C1 segment of cervical spinal cord (tissue), 14 donors: ENCODE data around the gene CHCHD3.

Source experiments
- DNase-seq, 14 donors: peaks; one replicate each; lab custom pipeline; 2025; lab: John Stamatoyannopoulos, UW

Gene CHCHD3

DNA sequence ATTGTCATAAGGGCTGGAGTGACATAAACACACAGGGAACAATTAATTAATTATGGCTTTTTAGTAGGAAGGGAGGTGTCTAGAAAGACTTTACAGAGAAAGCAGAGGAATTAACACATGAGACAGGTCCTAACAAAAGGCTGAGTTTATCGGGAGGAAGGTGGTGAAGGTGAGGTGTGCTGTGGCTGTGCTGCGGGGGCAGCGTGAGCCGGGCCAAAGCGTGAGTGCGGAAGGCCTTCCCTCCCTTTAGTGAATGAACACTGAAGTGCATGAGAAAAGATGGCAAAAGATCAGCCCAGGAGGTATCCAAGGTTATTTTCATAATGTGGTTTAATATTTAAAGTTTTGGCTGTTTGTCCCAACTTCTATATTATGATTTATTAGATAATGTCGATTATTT is 262.2 kb downstream of the CHCHD3 start:
- DNase-seq: no peak

DNA sequence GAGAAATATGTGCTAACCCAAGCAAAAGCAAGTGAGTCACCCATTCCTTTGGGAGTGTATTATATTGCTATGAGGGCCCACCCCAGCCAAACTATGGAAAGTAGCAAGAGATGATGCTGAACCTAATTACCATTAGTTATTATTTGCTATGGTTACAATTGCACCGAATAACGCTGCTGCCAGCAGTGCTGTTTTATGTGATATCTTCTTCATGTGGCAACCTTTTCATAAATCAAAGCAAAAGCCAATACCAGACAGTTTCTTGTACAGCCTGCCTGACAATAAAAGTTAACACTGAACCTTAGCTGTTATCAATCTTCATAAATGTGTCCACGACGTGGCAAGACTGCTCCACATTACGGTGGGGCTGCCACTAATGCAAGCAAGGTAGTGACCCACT is 263.9 kb downstream of the CHCHD3 start:
- DNase-seq: no peak

DNA sequence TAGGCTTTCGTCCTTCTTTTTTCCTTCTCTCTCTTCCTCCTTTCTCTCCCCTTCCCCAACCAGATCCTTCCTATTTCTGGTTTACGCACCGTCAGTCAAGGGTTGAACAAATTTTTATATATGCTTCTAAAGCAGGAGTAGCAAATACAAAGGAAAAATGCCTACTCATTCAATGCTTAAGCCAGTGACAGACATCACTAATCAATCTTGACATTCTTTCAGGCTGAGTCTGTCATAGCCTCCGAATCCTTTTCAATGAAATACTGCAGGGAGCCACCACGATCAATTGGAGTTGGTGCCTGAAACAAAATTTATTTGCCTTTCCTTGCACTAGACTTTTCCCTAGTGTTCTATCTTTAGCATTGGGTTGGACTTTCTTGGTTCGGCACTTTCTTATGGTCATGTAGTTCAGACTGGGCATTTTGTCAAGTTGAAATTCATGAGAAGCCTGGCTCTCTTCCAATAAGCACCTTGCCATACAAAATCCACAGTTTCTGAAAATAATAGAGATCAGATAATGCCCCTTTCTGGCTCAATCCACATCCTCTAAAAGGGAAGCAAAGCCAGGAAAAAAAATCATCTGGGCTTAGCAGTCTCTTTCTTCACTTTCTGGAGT is 266.1 kb downstream of the CHCHD3 start:
- no peak for DNase-seq

DNA sequence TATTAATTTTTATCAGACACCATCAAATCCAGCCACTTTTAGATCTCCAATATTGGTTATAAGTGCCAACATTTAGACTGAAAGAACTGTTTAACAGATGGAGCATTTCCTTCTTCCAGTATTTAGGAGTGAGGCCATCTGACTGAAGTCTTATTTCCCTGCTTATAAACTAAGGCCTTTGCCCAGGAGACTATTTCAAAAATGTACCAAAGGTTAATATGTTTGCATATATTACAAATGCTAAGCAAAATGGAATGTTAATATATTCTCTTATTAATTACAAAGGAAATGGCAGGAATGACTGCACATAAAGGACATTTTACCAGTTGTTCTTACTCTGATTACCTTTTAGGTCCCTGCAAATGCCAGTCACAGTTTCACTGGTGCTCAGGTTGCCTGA is 266.8 kb downstream of the CHCHD3 start:
- DNase-seq: no peak

DNA sequence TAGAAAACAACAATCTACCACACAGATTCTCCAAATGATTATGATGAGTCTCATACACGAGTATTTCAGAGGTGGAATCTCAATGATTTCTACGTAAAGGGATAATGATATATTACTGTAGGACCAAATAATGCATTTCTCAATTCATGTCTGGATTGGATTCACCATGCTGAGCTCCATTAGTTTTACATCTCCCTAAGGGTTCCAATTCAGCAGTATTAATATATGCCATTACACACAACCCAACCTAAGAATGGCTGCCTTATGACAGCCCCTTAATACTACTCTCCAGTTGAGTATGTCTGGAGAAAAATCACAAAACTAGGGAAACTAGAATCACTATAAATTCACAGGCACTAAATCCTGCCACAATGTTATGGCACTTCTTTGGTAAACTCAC is 271.3 kb downstream of the CHCHD3 start:
- no peak for DNase-seq

DNA sequence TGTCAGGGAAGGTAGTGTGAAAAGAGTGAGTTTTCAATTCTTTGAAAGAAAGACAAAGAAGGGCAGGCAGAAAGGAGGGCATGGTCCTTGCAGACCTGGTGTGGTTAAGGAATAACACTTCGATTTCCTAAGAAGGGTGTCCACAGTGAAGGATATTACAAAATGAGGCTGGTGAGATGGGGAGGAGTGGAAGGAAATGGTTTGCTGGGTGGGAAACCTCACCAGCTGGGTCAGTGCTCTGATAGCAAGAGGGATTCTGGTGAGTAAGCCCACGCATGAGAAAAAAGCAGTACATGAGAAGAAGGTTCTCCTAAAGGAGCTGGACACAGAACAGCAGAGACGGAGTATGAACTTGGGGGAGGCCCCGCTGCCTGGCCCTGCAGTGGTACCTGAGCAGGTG is 275.1 kb downstream of the CHCHD3 start:
- no peak for DNase-seq

DNA sequence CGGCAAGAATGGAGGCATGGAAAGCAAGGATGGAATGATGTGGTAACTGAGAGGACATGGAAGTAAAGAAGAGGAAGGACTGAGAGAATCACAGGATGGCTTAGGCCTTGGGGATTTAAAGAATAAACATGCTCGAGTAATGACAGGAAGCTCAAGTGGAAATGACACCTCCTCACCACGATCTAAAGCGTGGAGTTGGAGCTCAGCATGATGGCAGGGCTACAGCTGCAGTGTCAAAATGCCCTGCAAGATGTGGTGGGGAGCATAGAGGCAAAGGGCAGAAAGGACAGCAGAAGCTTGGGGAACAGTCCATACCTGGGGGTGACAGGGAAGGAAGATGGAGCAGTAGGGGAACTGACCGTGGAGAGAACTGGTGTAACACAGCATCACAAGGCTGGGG is 276.1 kb downstream of the CHCHD3 start:
- DNase-seq: no peak

DNA sequence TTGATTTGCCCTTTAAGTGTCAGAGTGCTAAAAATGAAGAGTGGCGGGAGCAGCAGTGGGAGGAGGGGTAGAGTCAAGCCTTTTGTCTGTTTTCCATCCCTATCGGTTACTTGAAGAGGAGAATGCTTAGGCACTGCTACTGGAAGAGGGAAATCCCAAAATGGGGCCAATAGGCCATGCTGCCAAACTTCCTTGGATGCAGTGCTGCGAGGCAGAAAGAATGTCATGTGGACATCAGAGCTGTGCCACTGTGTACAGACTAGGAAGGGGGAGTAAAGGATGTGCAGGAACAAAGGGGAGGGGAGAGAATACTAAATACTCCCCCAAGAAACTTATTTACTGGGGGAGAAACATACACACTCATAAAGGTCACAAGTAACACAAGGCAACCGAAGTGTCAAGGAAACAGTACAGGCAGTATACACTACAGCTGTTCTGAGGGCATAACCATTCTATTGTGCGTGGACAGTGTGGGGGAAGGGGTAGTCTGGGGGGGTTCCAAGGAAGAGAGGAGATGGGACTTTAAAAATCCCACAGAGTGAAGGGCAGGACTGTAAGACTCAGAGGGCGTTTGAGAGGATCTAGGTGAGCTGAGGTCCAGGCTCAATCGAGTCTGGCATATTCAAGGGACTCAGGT is 276.9 kb downstream of the CHCHD3 start:
- no peak for DNase-seq

DNA sequence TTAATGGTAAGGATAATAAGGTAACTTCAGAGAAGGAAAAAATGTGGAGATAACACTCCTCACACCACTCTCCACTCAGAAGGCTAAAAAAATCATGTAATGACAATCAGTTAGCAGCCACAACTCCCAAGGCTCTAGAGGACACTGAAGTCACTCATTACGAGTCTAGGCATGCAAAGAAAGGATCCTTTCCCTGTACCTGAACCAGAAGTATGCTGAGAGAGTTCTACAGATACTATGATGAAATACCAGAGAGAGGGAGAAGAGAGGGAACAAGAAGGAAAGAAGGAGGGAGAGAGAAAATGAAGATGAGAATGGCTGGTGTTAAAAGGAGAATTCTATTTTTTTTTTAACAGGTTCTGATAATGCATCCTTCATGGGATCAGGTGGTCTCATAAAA is 281.4 kb downstream of the CHCHD3 start:
- DNase-seq: no peak

DNA sequence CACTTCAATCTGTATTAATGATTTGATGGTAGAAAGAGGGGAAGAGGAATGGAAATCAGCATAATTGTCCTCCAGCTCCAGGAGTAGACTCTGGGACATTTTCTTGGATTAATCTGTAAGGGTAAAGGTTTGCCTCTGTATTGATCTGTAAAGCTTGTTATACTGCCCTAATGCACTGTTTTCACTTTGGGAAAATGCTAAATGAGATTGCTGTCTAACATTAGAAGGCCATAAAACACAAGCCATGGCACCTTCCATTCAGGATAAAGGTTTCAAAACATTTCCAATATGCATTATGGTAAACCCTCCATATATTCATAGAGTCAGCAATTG is 282.8 kb downstream of the CHCHD3 start:
- no peak for DNase-seq

DNA sequence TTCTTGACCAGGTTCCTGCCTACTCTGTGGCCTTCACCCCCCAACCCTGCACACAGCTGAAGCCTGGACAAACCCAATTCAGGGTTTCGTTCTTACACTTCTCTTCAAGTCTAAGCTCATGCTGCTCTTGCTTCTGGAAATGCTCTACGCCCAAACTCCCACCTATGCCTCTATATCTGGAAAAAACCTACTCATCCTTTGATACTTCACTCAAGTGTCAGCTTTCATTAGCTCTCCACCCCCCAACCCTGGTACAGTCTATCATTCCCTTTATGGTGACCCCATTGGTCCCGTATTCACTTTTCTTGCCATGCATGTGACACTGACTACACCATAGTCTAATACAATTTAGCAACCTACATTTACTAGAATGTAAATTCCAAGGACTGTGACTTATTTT is 284.7 kb downstream of the CHCHD3 start:
- no peak for DNase-seq

DNA sequence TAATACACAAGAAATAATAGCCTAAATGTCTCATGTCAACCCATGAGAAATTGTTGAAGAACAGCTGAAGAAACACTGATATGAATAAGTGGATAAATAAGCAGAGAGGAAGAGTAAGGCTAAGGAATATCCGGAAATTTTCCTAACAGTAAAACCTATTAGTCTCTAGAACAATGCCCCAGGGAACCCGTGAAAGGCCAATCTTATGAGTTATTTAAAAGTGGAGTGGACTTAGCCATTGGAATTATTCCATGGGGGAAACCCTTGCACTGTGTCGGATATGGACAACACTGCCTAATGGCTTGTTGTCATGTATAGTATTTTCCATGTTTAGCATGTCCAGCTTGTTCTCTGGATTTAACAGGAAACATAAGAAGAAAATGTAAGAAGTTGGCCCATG is 288.4 kb downstream of the CHCHD3 start:
- no peak for DNase-seq

DNA sequence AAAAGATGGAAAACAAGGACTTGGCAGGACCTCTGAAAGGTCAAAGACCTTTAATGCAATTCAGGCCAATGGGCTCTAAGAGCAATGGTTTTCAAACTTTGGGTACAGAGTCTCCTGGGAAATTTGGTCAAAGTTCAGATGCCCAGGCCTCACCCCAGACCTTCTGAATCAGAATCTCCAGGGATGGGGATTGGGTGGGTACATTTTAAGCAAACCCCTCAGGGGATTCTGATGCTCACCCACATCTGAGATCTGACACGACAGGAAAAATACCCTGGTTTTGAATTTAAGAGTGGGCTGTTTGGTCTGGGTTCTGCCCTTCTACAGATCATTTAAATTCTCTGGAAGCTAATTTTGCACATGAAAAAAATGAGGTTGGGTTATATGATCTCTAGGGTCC is 290.9 kb downstream of the CHCHD3 start:
- DNase-seq: no peak

DNA sequence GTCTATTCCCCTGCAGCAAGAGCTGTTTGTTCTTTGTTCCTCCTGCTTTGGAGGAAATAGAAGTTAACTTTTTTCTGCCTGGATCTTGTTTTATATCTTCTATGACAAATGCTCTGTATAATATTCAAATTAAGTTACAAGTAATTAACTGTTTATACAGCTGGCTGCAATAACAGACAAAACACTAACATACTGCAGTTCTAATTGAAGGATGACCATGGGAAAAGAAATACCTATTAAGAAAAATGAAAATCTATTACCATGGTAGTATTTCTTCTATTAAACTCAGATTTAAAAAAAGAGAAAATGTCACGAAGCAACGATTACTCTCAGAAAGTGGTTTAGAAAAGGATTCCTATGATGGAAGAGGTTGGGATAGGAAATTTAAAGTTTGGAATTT is 291.8 kb downstream of the CHCHD3 start:
- no peak for DNase-seq

DNA sequence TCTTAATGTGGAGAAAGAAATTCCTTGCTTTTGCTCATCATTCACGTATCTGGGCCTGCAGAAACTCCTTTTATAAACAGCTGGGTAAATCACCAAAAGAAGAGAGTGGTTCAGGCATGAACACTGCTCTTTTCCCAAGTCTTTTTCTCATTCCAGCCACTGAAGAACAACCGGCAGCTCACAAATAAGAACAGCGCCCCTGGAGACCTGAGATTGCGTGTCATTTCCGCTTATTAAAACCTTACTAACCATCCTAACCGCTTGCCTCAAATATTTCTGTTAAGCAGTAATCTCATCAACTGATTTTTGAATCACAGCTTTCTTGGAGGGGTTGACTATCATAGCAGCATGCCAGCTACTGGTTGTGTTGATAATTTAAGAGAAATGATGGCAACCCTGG is 292.6 kb downstream of the CHCHD3 start:
- DNase-seq: no peak

DNA sequence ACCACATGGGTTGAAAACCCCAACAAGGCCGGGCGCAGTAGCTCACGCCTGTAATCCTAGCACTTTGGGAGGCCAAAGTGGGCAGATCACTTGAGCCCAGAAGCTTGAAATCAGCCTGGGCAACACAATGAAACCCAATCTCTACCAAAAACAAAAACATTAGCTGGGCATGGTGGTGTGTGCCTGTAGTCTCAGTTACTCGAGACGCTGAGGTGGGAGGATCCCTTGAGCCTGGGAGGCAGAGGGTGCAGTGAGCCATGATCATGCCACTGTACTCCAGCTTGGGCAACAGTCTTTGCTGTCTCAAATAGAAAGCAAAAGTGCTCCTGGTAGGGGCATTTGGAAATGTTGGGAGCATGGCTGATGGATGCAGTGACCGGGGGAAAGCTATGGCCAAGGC is 296.0 kb downstream of the CHCHD3 start:
- DNase-seq: no peak

DNA sequence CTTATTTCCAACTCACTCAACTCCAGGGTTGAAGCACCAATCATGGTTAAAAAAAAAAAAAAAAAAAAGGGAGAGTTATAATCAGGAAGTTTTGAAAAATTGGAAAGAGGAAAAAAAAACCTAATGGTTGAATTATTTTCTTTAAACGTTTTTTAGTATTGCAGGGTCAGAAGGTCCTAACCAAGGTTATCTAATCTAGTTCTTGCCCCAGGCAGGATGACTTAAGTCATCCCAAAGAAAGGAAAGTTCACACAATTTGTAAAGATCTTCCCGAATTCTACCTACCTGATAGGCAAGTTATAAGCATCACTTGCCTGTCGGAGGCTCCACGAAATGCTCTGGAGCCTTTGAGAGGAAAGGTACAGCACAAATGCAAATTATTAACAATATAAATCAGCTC is 297.5 kb downstream of the CHCHD3 start:
- DNase-seq: no peak

DNA sequence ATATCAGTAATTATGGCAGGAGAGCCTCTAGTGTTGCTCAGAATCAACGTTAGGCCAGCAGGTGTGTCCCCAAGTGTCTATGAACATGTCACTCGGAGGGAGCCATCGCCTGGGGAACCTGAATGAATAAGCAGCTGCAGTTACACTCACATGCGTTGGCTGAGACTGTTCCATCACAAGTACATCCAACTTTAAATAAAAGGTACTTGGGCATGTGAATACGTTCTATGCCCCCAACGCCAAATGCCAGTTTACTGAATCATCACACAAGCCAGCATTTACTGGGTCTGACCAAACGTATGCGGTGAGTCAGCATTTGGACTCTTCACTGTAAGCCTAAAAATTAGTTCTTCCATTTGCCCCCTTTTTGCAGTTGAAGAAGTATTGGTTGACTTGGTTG is 298.1 kb downstream of the CHCHD3 start:
- no peak for DNase-seq

DNA sequence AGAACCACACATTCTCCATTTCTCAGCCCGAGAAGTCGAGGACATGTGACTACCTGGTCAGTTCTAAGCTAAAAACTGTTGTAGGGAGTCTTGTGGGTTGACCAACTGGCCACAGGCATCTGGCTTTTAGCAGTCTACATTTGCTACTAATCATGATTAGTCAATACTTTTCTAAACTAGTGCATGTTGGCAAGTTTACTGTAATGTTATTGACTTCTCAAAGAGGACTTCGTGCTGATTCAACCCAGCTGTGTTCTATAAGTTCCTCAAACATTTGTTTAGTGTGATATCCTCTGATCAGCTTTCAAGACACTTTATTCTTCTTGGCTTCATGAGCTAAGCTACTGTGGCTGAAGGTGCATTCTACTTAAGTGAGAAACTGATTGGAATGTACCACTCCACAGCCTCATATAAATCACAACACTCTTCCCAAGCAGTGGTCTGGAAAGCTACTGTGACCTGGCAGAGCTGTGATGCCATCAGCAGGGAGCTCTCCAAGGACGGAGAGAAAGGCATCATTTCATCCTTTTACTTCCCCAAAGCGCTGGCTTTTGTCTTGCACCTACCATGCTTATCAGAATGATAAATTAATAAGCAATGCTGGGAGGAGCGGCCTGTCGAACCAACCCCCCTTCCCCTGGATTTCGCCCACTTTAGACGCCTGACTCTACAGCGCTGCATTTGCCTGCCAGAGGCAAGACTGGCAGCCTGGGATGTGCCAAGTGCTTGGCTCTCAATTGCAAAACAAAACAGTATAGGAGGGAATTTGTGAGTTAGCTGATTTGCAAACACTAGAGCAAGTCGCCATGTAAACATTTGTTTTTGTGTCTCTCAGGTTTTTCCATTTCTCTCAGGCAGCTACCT is 298.9 kb downstream of the CHCHD3 start:
- no peak for DNase-seq

DNA sequence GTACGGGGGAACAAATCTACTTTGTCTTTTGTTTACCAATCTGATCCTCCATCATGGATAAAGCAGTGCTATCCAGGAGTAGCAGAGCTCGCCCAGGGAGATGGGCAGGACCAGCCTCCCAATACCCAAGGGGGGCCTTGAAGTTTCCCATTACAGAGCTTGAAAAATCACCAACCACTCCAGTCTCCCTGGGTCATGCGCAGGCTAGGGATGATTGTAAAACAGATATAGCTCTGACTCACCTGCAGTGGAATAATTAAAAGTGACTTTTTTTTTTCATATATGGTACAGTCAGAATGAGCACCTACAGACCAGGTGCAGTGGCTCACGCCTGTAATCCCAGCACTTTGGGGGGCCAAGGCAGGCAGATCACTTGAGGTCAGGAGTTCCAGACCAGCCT is 301.1 kb downstream of the CHCHD3 start:
- no peak for DNase-seq

DNA sequence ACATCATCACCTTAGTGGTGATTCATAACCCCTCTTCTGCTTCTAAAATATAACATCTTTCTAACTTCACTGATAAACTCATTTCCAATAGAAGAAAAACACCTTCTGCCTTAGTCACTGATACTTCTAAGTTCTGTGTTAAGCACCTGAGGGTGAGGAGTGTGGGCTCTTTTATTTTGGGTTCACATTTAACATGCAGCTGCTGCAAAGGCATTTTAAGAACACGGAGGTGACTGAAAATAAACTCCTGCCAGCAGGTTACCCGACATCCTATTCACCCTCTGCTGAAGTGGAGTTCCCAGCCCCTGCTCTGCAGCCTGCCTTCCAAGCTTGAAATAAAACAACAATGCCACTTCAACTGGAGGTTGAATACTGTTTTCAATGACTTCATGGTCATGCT is 302.7 kb downstream of the CHCHD3 start:
- DNase-seq: no peak

DNA sequence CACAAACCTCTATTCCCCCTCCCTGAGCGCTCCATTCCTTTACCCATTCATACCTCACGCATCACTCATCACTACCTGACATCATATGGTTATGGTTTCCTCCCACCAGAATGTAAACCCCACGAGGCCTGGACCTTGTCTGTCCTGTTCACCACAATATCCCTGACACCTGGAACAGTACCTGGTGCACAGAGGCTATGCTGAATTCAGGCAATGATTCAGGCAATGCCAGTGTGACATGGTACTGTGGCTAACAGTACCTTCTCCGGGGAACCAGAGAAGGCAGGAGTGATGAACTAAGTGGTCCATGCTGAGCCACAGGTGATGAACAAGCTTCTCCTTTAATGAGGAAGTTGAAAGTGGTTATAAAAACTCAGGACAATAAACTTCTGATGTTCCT is 303.1 kb downstream of the CHCHD3 start:
- DNase-seq: no peak

DNA sequence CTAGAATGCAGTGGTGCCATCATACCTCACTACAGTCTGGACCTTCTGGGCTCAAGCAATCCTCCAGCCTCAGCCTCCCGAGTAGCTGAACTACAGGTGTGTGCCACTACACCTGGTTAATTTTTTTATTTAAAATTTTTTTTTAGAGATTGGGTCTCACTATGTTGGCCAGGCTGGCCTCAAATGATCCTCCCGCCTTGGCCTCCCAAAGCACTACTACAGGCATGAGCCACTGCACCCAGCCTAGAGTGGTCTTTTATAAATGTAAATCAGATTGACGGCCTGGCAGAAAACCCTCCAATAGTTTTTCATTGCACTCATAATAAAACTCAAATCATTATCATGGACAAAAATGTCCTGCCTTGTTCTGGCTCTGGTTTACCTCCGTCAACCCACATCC is 303.9 kb downstream of the CHCHD3 start:
- no peak for DNase-seq
